HepG2 (cell line): ENCODE data around the gene INPP5E. TPM values are rescaled to one million over a fixed set of nuclear protein-coding genes. Genes with fewer than 3 reads are reported as not detected.

ENCODE experiments used
- ASH2L ChIP-seq: fragments of 300-600, 200-600 bp; sonication (generic); IDR thresholded peaks from 2 replicates; pipeline ENCODE4 v1.7.0; 2017; ENCODE audit warnings: low read depth, mild to moderate bottlenecking, moderate library complexity, mixed read lengths, low read length; ENCODE audit not compliant: insufficient read length
- CERS6 ChIP-seq: sonication (generic); formaldehyde crosslinking; IDR thresholded peaks from 2 replicates; pipeline ENCODE4 v1.5.0; 2020; ENCODE audit warnings: missing genetic modification reagents
- DR1 ChIP-seq: sonication (generic); formaldehyde crosslinking; IDR thresholded peaks from 2 replicates; pipeline ENCODE4 v1.8.0; 2021; ENCODE audit warnings: mild to moderate bottlenecking, missing genetic modification reagents, inconsistent platforms
- FUBP1 ChIP-seq: sonication (generic); formaldehyde crosslinking; IDR thresholded peaks from 2 replicates; pipeline ENCODE4 v1.5.1; 2020; ENCODE audit warnings: missing genetic modification reagents, mild to moderate bottlenecking, borderline replicate concordance
- MTF1 ChIP-seq: sonication (generic); formaldehyde crosslinking; IDR thresholded peaks from 2 replicates; pipeline ENCODE4 v1.5.0; 2020; ENCODE audit warnings: missing genetic modification reagents
- MYNN ChIP-seq: sonication (generic); formaldehyde crosslinking; IDR thresholded peaks from 2 replicates; pipeline ENCODE4 v1.4.0; 2020; ENCODE audit warnings: mild to moderate bottlenecking, low read depth, missing genetic modification reagents
- MZF1 ChIP-seq: sonication (generic); formaldehyde crosslinking; IDR thresholded peaks from 2 replicates; pipeline ENCODE4 v1.8.1; 2023; ENCODE audit warnings: mild to moderate bottlenecking, missing genetic modification reagents, borderline replicate concordance
- NBN ChIP-seq: fragments of 450-650 bp; conservative IDR thresholded peaks from 2 replicates; pipeline ENCODE4 v1.6.1; 2017
- NCOA1 ChIP-seq: sonication (generic); formaldehyde crosslinking; IDR thresholded peaks from 2 replicates; pipeline ENCODE4 v1.9.0; 2021; ENCODE audit warnings: missing genetic modification reagents
- PAF1 ChIP-seq: IDR thresholded peaks from 2 replicates; pipeline ENCODE4 v1.6.1; 2016; ENCODE audit warnings: missing genetic modification reagents, missing compliant biosample characterization
- SMAD1 ChIP-seq: sonication (generic); formaldehyde crosslinking; IDR thresholded peaks from 2 replicates; pipeline ENCODE4 v1.4.0; 2020; ENCODE audit warnings: missing genetic modification reagents, low read depth, mild to moderate bottlenecking, borderline replicate concordance
- SNRNP70 ChIP-seq: fragments of 200-400 bp; formaldehyde crosslinking; IDR thresholded peaks from 2 replicates; pipeline ENCODE4 v1.6.1; 2017; ENCODE audit warnings: mild to moderate bottlenecking, low read depth, low read length, moderate library complexity
- SOX6 ChIP-seq, 2 experiments: fragments of 450-650 bp in 1 of 2; sonication (generic) in 1 of 2; formaldehyde crosslinking in 1 of 2; IDR thresholded peaks; 2 replicates each; pipeline versions ENCODE4 v1.4.0 to v1.6.1; 2017 to 2020; ENCODE audit warnings: antibody characterized with exemption in 1 of 2, mild to moderate bottlenecking in 1 of 2, missing genetic modification reagents in 1 of 2
- SRSF1 ChIP-seq: fragments of 200-400 bp; formaldehyde crosslinking; optimal IDR thresholded peaks from 2 replicates; pipeline ENCODE3; 2017; ENCODE audit warnings: mild to moderate bottlenecking, low read depth, low read length, moderate library complexity
- SUZ12 ChIP-seq: fragments of 150-350 bp; IDR thresholded peaks from 2 replicates; pipeline ENCODE4 v1.6.1; 2014; ENCODE audit warnings: low read depth, low read length
- TBX3 ChIP-seq: fragments of 450-650 bp; IDR thresholded peaks from 2 replicates; pipeline ENCODE4 v1.6.1; 2017; ENCODE audit warnings: antibody characterized with exemption, mild to moderate bottlenecking, inconsistent platforms, borderline replicate concordance
- THAP8 ChIP-seq: sonication (generic); formaldehyde crosslinking; IDR thresholded peaks from 2 replicates; pipeline ENCODE4 v1.5.1; 2020; ENCODE audit warnings: missing genetic modification reagents, mild to moderate bottlenecking, borderline replicate concordance
- TOPORS ChIP-seq: sonication (generic); formaldehyde crosslinking; IDR thresholded peaks from 2 replicates; pipeline ENCODE4 v1.8.0; 2023; ENCODE audit warnings: mild to moderate bottlenecking, missing genetic modification reagents
- TP53 ChIP-seq: sonication (generic); formaldehyde crosslinking; conservative IDR thresholded peaks from 2 replicates; pipeline ENCODE4 v1.4.0; 2020; ENCODE audit warnings: missing genetic modification reagents
- ZC3H4 ChIP-seq: sonication (generic); formaldehyde crosslinking; IDR thresholded peaks from 2 replicates; pipeline ENCODE4 v1.4.0; 2020; ENCODE audit warnings: missing genetic modification reagents, borderline replicate concordance
- ZFP90 ChIP-seq: sonication (generic); formaldehyde crosslinking; IDR thresholded peaks from 2 replicates; pipeline ENCODE4 v1.8.0; 2022; ENCODE audit warnings: missing genetic modification reagents, mild to moderate bottlenecking, inconsistent platforms, borderline replicate concordance
- ZKSCAN8 ChIP-seq: IDR thresholded peaks from 2 replicates; pipeline ENCODE4 v1.6.1; 2016; ENCODE audit warnings: borderline replicate concordance, missing genetic modification reagents, missing compliant biosample characterization
- ZMYM2 ChIP-seq: sonication (generic); formaldehyde crosslinking; IDR thresholded peaks from 2 replicates; pipeline ENCODE4 v1.8.0; 2022; ENCODE audit warnings: mild to moderate bottlenecking, missing genetic modification reagents
- ZNF282 ChIP-seq: fragments of 450-650 bp; IDR thresholded peaks from 2 replicates; pipeline ENCODE4 v1.6.1; 2018; ENCODE audit not compliant: partially characterized antibody
- ZNF354B ChIP-seq: sonication (generic); formaldehyde crosslinking; IDR thresholded peaks from 2 replicates; pipeline ENCODE4 v1.8.0; 2022; ENCODE audit warnings: mild to moderate bottlenecking, missing genetic modification reagents
- ZNF446 ChIP-seq: sonication (generic); formaldehyde crosslinking; IDR thresholded peaks from 2 replicates; pipeline ENCODE4 v1.5.0; 2020; ENCODE audit warnings: mild to moderate bottlenecking, missing genetic modification reagents
- ZNF740 ChIP-seq: sonication (generic); formaldehyde crosslinking; IDR thresholded peaks from 2 replicates; pipeline ENCODE4 v1.4.0; 2020; ENCODE audit warnings: missing genetic modification reagents
- ZZZ3 ChIP-seq: sonication (generic); formaldehyde crosslinking; IDR thresholded peaks from 2 replicates; pipeline ENCODE4 v1.4.0; 2020; ENCODE audit warnings: missing genetic modification reagents, mild to moderate bottlenecking, borderline replicate concordance
- polyA plus RNA-seq, 8 experiments: library from polyadenylated mRNA; depleted of rRNA in 3 of 8; stranded (reverse) in 7 of 8; unstranded in 1 of 8; fragments of >200 nt; fragmentation: Illumina TruSeq in 4 of 8; extraction: Trizol in 4 of 8; gene quantifications; 2 replicates each; pipeline versions ENCODE4 v1.2.1 to v1.2.3, GENCODE V29; 2011 to 2016; ENCODE audit warnings: low read depth in 4 of 8, missing spikeins in 1 of 8, mixed read lengths in 1 of 8; ENCODE audit not compliant: insufficient read depth in 1 of 8
- total RNA-seq, 5 experiments: library from RNA; depleted of rRNA; stranded (reverse); fragments of >200 nt; fragmentation: Illumina TruSeq; extraction: Trizol; gene quantifications; 2 replicates each; pipeline ENCODE4 v1.2.3, GENCODE V29; 2016; ENCODE audit warnings: low read depth in 1 of 5

Gene INPP5E
- total and polyA plus RNA-seq, 2 of the 13 experiments (the other 11 are each of a cell fraction or from before 2014, with no cell fraction given) = 5.5 TPM

GRCh38 chr9:136410500-136411287 is 29.0 kb downstream of the INPP5E start, which contains the start of the genes ENTR1 and PMPCA (continued):
- TF ChIP-seq MZF1 (CRISPR knock-in tag) (no peak), ZKSCAN8 (CRISPR knock-in tag) (no peak), MTF1 (no peak), ASH2L (peak; percentile 88), SOX6 (IDR thresholded peaks at IDR 0.05) (no peak), SOX6 (CRISPR knock-in tag; IDR thresholded peaks at IDR 0.05) (peak; percentile 39), NCOA1 (CRISPR knock-in tag) (no peak), SUZ12 (no peak), ZNF446 (CRISPR knock-in tag) (no peak; the same call in 1 of the 2 replicates), TP53 (no peak), DR1 (no peak), ZMYM2 (CRISPR knock-in tag) (no peak), MYNN (CRISPR knock-in tag) (no peak), TBX3 (no peak), ZNF354B (CRISPR knock-in tag) (peak; percentile 15; the same call in 1 of the 2 replicates), CERS6 (CRISPR knock-in tag) (no peak), TOPORS (CRISPR knock-in tag) (no peak), ZNF282 (no peak), ZNF740 (peak; percentile 35; the same call in 1 of the 2 replicates), ZC3H4 (CRISPR knock-in tag) (no peak), SRSF1 (peak; percentile 68), SNRNP70 (no peak), SMAD1 (CRISPR knock-in tag) (no peak), ZZZ3 (no peak), THAP8 (CRISPR knock-in tag) (no peak), PAF1 (no peak), FUBP1 (CRISPR knock-in tag) (no peak), ZFP90 (CRISPR knock-in tag) (no peak), NBN (no peak)
